OCI-LY3 (cell line): ENCODE data around the gene CHRM4.

ENCODE experiments used
- H2AFZ ChIP-seq: fragments of 200-600, 300-600 bp; shearing (Covaris generic); 2 replicates; pipeline ENCODE4 v1.6.0; 2014; ENCODE audit warnings: antibody characterized with exemption, low read depth, low read length
- H3K27ac ChIP-seq: fragments of 200-600, 300-600 bp; sonication (generic); 2 replicates; pipeline ENCODE4 v1.5.1; 2014; ENCODE audit warnings: mild to moderate bottlenecking, low read length, moderate library complexity, mixed read lengths
- H3K27me3 ChIP-seq: fragments of 200-600, 300-600 bp; sonication (generic); 2 replicates; pipeline ENCODE4 v1.6.1; 2014; ENCODE audit warnings: low read depth, low read length, mixed read lengths
- H3K36me3 ChIP-seq: fragments of 200-600, 300-600 bp; sonication (generic); replicated peaks from 2 replicates; pipeline ENCODE3; 2014; ENCODE audit warnings: low read depth, low read length, mixed read lengths
- H3K4me1 ChIP-seq: fragments of 300-600, 200-600 bp; sonication (generic); 2 replicates; pipeline ENCODE4 v1.6.1; 2014; ENCODE audit warnings: low read length, mixed read lengths
- H3K4me2 ChIP-seq: fragments of 200-600, 300-600 bp; sonication (generic); 2 replicates; pipeline ENCODE4 v1.6.1; 2014; ENCODE audit warnings: low read length, mixed read lengths
- H3K4me3 ChIP-seq: fragments of 300-600, 200-600 bp; sonication (generic); 2 replicates; pipeline ENCODE4 v1.5.1; 2014; ENCODE audit warnings: antibody characterized with exemption, mild to moderate bottlenecking, low read length, moderate library complexity
- H3K79me2 ChIP-seq: fragments of 300-600, 200-600 bp; shearing (Covaris generic); 2 replicates; pipeline ENCODE4 v1.6.1; 2014; ENCODE audit warnings: mild to moderate bottlenecking, low read length, mixed read lengths
- H3K9ac ChIP-seq: fragments of 300-600, 200-600 bp; shearing (Covaris generic); 2 replicates; pipeline ENCODE4 v1.6.0; 2014; ENCODE audit warnings: mild to moderate bottlenecking, low read length, moderate library complexity
- H3K9me3 ChIP-seq: fragments of 200-600, 300-600 bp; shearing (Covaris generic); 2 replicates; pipeline ENCODE4 v1.6.1; 2014; ENCODE audit warnings: low read length, mixed read lengths; ENCODE audit not compliant: insufficient read depth
- H4K20me1 ChIP-seq: fragments of 200-600, 300-600 bp; sonication (generic); 2 replicates; pipeline ENCODE4 v1.6.1; 2016; ENCODE audit warnings: low read length, mixed read lengths; ENCODE audit not compliant: insufficient read depth
- EZH2phosphoT487 ChIP-seq: fragments of 200-600 bp; shearing (Covaris generic); IDR thresholded peaks from 2 replicates; pipeline ENCODE4 v1.6.1; 2018; ENCODE audit warnings: antibody characterized with exemption, mixed run types, low read depth
- TF ChIP-seq, protein P1 (sequence below): fragments of 200-600, 300-600 bp; sonication (generic); IDR thresholded peaks from 2 replicates; pipeline ENCODE4 v1.5.1; 2014; ENCODE audit warnings: antibody characterized with exemption, low read length, low read depth

Gene CHRM4

DNA sequence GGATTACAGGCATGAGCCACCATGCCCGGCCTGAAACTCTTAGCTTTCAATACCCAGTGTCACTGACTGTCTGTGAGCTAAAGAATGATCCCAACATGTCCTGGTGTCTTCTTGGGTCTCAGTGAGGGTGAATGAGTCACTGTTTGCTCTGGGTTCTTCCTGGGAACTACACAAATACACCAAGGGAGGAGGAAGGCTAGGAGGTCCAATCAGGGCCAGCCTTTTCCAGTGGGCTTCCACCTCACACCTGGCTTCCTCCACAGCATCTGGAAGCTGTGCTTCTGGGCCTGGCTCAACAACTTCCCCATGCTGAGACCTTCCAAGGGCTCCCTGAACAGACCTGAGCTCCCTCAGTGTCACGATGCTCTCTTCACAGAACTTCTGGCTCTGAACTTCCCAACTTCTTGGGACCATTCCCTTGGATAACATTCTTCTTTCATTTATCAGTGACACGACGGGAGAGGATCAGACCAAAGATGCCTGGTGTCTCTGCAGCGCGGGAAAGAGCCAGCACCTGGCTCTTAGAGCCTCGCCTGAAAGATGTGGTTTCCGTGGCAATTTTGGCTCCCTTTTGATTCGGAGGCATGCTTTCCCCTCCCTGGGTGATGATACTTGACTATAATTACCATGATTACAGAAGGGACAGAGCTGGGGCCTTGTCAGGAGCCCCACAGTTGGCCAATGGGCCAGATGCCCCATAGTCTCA is 22.3 kb upstream of the CHRM4 start:
- Histone ChIP-seq H3K4me2 (no peak overlapping the region), H3K4me1 (peaks cover 14% of the 10 kb centered on the region), H2AFZ (no peak overlapping the region), H3K27me3 (no peaks in the 10 kb centered on the region), H3K79me2 (no peaks in the 10 kb centered on the region), H3K9ac (no peak overlapping the region), H3K4me3 (no peak overlapping the region), H3K9me3 (no peaks in the 10 kb centered on the region), H3K36me3 (peaks cover 16% of the 10 kb centered on the region), H4K20me1 (peaks cover 5% of the 10 kb centered on the region; the same call in 1 of the 2 replicates), H3K27ac (no peak overlapping the region)
- TF ChIP-seq, protein P1, sequence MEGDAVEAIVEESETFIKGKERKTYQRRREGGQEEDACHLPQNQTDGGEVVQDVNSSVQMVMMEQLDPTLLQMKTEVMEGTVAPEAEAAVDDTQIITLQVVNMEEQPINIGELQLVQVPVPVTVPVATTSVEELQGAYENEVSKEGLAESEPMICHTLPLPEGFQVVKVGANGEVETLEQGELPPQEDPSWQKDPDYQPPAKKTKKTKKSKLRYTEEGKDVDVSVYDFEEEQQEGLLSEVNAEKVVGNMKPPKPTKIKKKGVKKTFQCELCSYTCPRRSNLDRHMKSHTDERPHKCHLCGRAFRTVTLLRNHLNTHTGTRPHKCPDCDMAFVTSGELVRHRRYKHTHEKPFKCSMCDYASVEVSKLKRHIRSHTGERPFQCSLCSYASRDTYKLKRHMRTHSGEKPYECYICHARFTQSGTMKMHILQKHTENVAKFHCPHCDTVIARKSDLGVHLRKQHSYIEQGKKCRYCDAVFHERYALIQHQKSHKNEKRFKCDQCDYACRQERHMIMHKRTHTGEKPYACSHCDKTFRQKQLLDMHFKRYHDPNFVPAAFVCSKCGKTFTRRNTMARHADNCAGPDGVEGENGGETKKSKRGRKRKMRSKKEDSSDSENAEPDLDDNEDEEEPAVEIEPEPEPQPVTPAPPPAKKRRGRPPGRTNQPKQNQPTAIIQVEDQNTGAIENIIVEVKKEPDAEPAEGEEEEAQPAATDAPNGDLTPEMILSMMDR = no peak
- TF ChIP-seq EZH2phosphoT487 = no peak

DNA sequence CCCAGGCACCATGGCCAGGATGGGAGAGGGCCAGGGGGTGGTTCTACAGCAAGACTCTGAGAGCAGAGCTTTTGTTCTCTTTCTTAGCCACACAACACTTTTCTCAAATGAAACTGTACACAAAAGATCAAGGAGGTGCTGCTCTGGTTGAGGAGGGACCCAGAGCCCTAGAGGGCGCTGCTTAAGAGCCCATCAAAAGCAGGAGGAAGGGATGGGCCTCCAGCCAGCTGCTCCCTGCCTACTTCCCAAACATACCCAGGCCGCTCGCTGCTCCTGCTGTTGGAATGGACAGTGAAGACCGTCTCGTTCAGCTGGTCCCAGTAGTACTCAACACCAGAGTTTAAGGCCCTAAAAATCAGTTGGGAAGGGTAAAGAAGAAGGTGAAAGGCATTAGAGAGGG is 18.4 kb upstream of the CHRM4 start:
- Histone ChIP-seq H3K36me3 (peaks cover 18% of the 10 kb centered on the region), H3K4me3 (no peak overlapping the region)

DNA sequence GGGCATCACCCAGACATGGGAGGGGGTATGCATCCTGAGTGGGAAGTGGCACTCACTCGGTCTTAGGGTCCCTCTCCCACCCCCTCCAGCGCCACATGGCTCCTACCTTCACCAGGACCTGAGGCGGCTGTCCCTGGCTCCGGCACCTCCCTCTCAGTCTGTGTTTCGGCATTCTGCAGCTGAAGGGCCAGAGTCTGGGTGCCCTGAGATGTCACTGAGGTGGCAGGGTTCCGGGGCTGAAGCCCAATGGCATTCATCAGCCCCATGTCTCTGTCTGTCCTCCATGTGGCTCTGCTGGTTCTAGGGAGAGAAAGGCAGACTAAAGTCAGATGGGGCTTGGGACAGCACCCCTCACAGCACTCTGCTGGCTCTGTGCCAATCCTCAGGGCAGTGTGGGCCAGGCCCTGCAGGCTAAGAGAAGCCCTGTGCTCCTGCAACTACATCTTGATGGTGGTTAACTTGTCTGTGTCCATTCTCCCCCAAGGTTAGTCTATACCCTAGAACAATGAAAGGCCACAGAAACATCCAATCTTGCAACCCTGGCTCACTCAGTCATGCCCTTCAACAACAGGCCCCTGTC is 16.9 kb upstream of the CHRM4 start:
- no peaks in the 10 kb centered on the region for H3K4me1 ChIP-seq
- H3K27me3 ChIP-seq = no peaks in the 10 kb centered on the region
- H3K9ac ChIP-seq = no peak overlapping the region
- no peak overlapping the region for H3K4me3 ChIP-seq
- TF ChIP-seq, protein P1 = no peak
- TF ChIP-seq EZH2phosphoT487 = no peak
- H2AFZ ChIP-seq = no peak overlapping the region
- H3K4me2 ChIP-seq = no peak overlapping the region
- no peak overlapping the region for H3K27ac ChIP-seq
- H3K79me2 ChIP-seq = no peaks in the 10 kb centered on the region
- no peaks in the 10 kb centered on the region for H4K20me1 ChIP-seq
- H3K9me3 ChIP-seq = no peaks in the 10 kb centered on the region
- H3K36me3 ChIP-seq = peaks cover 12% of the 10 kb centered on the region

More for the DNA sequence above, 18.4 kb upstream of the CHRM4 start:
- H3K4me1 ChIP-seq = peaks cover 3% of the 10 kb centered on the region
- no peak overlapping the region for H3K9ac ChIP-seq
- no peak for TF ChIP-seq EZH2phosphoT487
- TF ChIP-seq, protein P1 = peak; percentile 34
- no peaks in the 10 kb centered on the region for H3K79me2 ChIP-seq
- H3K9me3 ChIP-seq = no peaks in the 10 kb centered on the region
- H4K20me1 ChIP-seq = peaks cover under 1% of the 10 kb centered on the region; the same call in 1 of the 2 replicates
- H3K27ac ChIP-seq = no peak overlapping the region
- no peaks in the 10 kb centered on the region for H3K27me3 ChIP-seq
- no peak overlapping the region for H3K4me2 ChIP-seq
- H2AFZ ChIP-seq = no peak overlapping the region

DNA sequence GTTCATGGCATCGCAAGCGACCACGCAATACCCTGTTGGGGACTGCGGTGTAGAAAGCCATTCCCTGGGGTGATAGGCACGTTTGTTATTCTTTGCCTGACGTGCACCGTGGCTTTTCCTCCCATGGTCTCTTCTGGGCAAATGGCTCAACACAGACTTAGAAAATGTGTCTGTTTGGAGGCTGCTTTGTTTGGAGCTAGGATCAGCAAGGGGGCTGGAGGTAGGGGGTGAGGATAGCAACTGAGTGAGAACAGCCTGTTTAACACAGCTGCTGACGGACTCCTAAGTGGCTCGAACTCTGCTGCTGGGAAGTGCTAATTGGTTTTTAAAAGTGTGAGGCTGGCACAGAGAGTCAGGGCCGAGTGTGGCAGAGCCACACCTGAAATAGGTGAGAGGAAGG is 16.1 kb upstream of the CHRM4 start:
- H3K4me1 ChIP-seq = no peaks in the 10 kb centered on the region
- peaks cover 19% of the 10 kb centered on the region for H3K36me3 ChIP-seq
- no peaks in the 10 kb centered on the region for H3K27me3 ChIP-seq
- H4K20me1 ChIP-seq = no peaks in the 10 kb centered on the region
- H2AFZ ChIP-seq = no peak overlapping the region
- H3K4me3 ChIP-seq = no peak overlapping the region
- H3K9ac ChIP-seq = no peak overlapping the region
- no peaks in the 10 kb centered on the region for H3K9me3 ChIP-seq
- H3K27ac ChIP-seq = no peak overlapping the region
- H3K4me2 ChIP-seq = no peak overlapping the region
- H3K79me2 ChIP-seq = no peaks in the 10 kb centered on the region
- TF ChIP-seq, protein P1 = no peak
- TF ChIP-seq EZH2phosphoT487 = no peak
